PC-9 (cell line): ENCODE results near the gene NUP153. TPM values are rescaled to one million over a fixed set of nuclear protein-coding genes. Genes with fewer than 3 reads are reported as not detected.

ENCODE experiments used
- BruUV-seq: library from RNA; stranded (reverse); fragments of 400-500 nt; replicated peaks from 2 replicates; lab custom pipeline; 2021; lab: Mats Ljungman, UMichigan
- CTCF ChIA-PET: fragments of 300-600 bp; sonication (Branson Sonifier 250); formaldehyde crosslinking; loops from one replicate; lab custom pipeline; 2022; ENCODE audit warnings: antibody characterized with exemption; lab: Charles Lee
- POLR2A ChIA-PET: fragments of 300-600 bp; sonication (Branson Sonifier 250); formaldehyde crosslinking; loops from one replicate; lab custom pipeline; 2022; ENCODE audit warnings: antibody characterized with exemption; ENCODE audit not compliant: unreplicated experiment; lab: Charles Lee
- DNase-seq, 2 experiments: peaks; one replicate each; pipeline versions ENCODE4 v3.0.0 to v3.0.0-alpha.2; 2015 to 2022; ENCODE audit warnings: mixed read lengths in 1 of 2
- H2AFZ ChIP-seq: fragments of 200-600 bp; sonication (generic); 2 replicates; pipeline ENCODE4 v1.8.1; 2017; ENCODE audit warnings: antibody characterized with exemption
- H3F3A ChIP-seq: fragments of 200-600 bp; sonication (generic); 2 replicates; pipeline ENCODE4 v1.8.1; 2017; ENCODE audit warnings: antibody characterized with exemption, mild to moderate bottlenecking, low read depth; ENCODE audit not compliant: insufficient read depth
- H3K27ac ChIP-seq: fragments of 200-600 bp; sonication (generic); 2 replicates; pipeline ENCODE4 v1.6.1; 2016; ENCODE audit warnings: mixed run types
- H3K27me3 ChIP-seq: fragments of 200-600 bp; sonication (generic); 2 replicates; pipeline ENCODE4 v1.6.1; 2016; ENCODE audit warnings: low read depth, mixed run types; ENCODE audit not compliant: insufficient read depth
- H3K36me3 ChIP-seq: fragments of 200-600 bp; sonication (generic); 2 replicates; pipeline ENCODE4 v1.6.1; 2016; ENCODE audit warnings: low read depth, mixed run types
- H3K4me1 ChIP-seq: fragments of 200-600 bp; sonication (generic); replicated peaks from 2 replicates; pipeline ENCODE4 v1.6.1; 2016; ENCODE audit warnings: mixed run types; ENCODE audit not compliant: insufficient read depth
- H3K4me2 ChIP-seq: fragments of 200-600 bp; sonication (generic); 2 replicates; pipeline ENCODE4 v1.6.1; 2017; ENCODE audit warnings: mixed run types
- H3K4me3 ChIP-seq: fragments of 200-600 bp; sonication (generic); 2 replicates; pipeline ENCODE4 v1.6.1; 2016; ENCODE audit warnings: mixed run types
- H3K79me2 ChIP-seq: fragments of 200-600 bp; sonication (generic); 2 replicates; pipeline ENCODE4 v1.6.1; 2017; ENCODE audit warnings: low read depth, mixed run types
- H3K9me2 ChIP-seq: fragments of 200-600 bp; sonication (generic); 2 replicates; pipeline ENCODE4 v1.8.1; 2017; ENCODE audit warnings: mild to moderate bottlenecking; ENCODE audit not compliant: insufficient read depth
- H3K9me3 ChIP-seq: fragments of 200-600 bp; sonication (generic); 2 replicates; pipeline ENCODE4 v1.8.1; 2016; ENCODE audit warnings: low read depth; ENCODE audit not compliant: insufficient read depth
- H4K20me1 ChIP-seq: fragments of 200-600 bp; sonication (generic); 2 replicates; pipeline ENCODE4 v1.8.1; 2017; ENCODE audit not compliant: insufficient read depth
- EZH2 ChIP-seq: fragments of 200-600 bp; sonication (generic); IDR thresholded peaks from 2 replicates; pipeline ENCODE4 v1.8.0; 2017; ENCODE audit warnings: antibody characterized with exemption, low read depth
- intact Hi-C: fragments of 100-400 bp; cut with micrococcal nuclease; formaldehyde crosslinking; loops from one replicate; pipeline ENCODE4 v1.10.0; 2022; ENCODE audit not compliant: unreplicated experiment
- total RNA-seq: library from RNA; stranded (reverse); gene quantifications from 2 replicates; pipeline ENCODE4 v1.2.3, GENCODE V29; 2021
- TF ChIP-seq, protein P1 (sequence below): fragments of 200-600 bp; sonication (generic); conservative IDR thresholded peaks from 2 replicates; pipeline ENCODE4 v1.6.1; 2017; ENCODE audit warnings: mixed run types, antibody characterized with exemption, mild to moderate bottlenecking, moderate library complexity

NUP153 gene
- total RNA-seq, 1 experiment from 2014 or later, result 74.1 TPM

DNA sequence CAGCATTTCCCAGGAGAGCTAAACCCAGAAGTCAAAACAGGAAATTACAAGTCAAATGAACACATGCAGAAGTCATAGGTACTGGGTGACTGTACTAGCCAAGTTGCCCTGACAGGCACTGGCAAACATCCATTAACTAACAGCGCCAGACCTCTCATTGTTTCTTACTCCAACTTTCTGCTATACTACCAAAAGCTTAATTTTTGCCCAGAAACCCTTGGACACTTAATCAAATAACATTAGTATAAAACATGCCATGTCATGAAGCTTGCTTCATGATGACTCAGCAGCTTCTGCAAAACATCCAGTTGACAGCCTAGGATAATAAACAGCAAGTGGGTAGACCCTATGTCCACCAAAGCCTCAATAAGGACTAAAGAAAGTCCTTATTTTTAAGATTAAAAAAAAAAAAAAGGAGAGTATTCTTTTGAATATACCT is 3.5 kb downstream of the NUP153 start:
- Histone ChIP-seq H4K20me1 (peaks cover 59% of the 10 kb centered on the region), H3K27ac (peak overlapping the region; percentile 89), H3K9me2 (no peaks in the 10 kb centered on the region), H2AFZ (no peak overlapping the region), H3F3A (peaks cover 27% of the 10 kb centered on the region), H3K36me3 (no peaks in the 10 kb centered on the region; the same call in 1 of the 2 replicates), H3K9me3 (no peaks in the 10 kb centered on the region), H3K4me1 (peaks cover 24% of the 10 kb centered on the region), H3K27me3 (no peaks in the 10 kb centered on the region), H3K4me2 (peak overlapping the region; percentile 92), H3K79me2 (peaks cover 84% of the 10 kb centered on the region), H3K4me3 (peak overlapping the region; percentile 73)
- TF ChIP-seq EZH2, result no peak
- TF ChIP-seq, protein P1, sequence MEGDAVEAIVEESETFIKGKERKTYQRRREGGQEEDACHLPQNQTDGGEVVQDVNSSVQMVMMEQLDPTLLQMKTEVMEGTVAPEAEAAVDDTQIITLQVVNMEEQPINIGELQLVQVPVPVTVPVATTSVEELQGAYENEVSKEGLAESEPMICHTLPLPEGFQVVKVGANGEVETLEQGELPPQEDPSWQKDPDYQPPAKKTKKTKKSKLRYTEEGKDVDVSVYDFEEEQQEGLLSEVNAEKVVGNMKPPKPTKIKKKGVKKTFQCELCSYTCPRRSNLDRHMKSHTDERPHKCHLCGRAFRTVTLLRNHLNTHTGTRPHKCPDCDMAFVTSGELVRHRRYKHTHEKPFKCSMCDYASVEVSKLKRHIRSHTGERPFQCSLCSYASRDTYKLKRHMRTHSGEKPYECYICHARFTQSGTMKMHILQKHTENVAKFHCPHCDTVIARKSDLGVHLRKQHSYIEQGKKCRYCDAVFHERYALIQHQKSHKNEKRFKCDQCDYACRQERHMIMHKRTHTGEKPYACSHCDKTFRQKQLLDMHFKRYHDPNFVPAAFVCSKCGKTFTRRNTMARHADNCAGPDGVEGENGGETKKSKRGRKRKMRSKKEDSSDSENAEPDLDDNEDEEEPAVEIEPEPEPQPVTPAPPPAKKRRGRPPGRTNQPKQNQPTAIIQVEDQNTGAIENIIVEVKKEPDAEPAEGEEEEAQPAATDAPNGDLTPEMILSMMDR, result no peak
- intact Hi-C loops, result loop anchor here (5.0 kb wide), 1 partner anchor 54 kb away; no protein-coding TSS in a partner anchor
- ChIA-PET CTCF (interaction anchor here (0.7 kb wide), 1 partner anchor 571 kb away, joined by 3 read pairs; no protein-coding TSS in a partner anchor), POLR2A (no interaction called here)
- peak in 1 of 2 experiments; percentile 42 for DNase-seq
- BruUV-seq, result no TSS peak

DNA sequence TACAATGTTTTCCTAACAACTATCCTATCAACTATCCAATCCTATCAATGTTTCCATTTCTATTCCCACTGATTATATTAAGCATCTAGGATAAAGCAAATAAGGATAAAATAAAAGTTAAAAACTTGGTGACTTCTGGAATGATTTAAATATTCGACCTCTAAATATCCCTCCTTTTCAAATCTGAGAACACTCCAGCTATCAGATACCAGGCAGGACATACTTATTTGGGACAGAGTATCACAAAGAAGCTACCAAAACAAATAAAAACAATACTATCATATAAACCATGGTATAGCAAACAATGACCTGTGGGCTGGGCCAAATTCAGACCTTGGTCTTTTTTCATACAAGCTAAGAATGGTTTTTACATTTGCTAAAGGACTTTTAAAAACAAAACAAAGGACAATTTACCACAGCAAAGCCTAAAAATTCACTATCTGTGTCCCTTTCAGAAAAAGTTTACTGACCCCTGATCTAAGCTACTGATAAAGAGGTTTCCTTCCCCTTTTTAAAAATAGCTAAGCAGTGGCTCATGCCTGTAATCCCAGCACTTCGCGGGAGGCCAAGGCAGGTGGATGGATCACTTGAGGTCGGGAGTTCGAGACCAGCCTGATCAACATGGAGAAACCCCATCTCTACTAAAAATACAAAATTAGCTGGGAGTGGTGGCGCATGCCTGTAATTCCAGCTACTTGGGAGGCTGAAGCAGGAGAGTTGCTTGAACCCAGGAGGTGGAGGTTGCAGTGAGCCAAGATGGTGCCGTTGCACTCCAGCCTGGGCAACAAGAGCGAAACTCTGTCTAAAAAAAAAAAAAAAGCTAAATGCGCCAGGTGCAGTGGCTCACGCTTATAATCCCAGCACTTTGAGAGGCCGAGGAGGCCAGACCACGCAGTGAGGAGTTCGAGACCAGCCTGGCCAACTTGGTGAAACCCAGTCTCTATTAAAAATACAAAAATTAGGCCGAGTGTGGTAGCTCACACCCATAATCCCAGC is 6.0 kb downstream of the NUP153 start:
- no peak overlapping the region for H3K4me3 ChIP-seq
- H3K27me3 ChIP-seq, result no peaks in the 10 kb centered on the region
- no peak overlapping the region; the same call in 1 of the 2 replicates for H3K27ac ChIP-seq
- no peak overlapping the region for H3K4me2 ChIP-seq
- H3K79me2 ChIP-seq, result peaks cover 100% of the 10 kb centered on the region
- BruUV-seq, result no TSS peak
- no peaks in the 10 kb centered on the region for H3K9me2 ChIP-seq
- H3K36me3 ChIP-seq, result peaks cover 5% of the 10 kb centered on the region; the same call in 1 of the 2 replicates
- CTCF ChIA-PET, result interaction anchor here (0.7 to 1.8 kb wide), 2 partner anchors 103 to 230 kb away, joined by 6 to 7 read pairs; no protein-coding TSS in a partner anchor
- H4K20me1 ChIP-seq, result peaks cover 79% of the 10 kb centered on the region
- no peaks in the 10 kb centered on the region for H3K9me3 ChIP-seq
- peaks cover 19% of the 10 kb centered on the region for H3F3A ChIP-seq
- no peak for DNase-seq
- H2AFZ ChIP-seq, result no peak overlapping the region
- TF ChIP-seq, protein P1, result no peak
- no peak for TF ChIP-seq EZH2
- POLR2A ChIA-PET, result interaction anchor here (0.7 kb wide), 1 partner anchor 13 kb away, joined by 6 read pairs; no protein-coding TSS in a partner anchor
- intact Hi-C loops, result loop anchor here (5.0 kb wide), 1 partner anchor 57 kb away; no protein-coding TSS in a partner anchor
- peaks cover 18% of the 10 kb centered on the region for H3K4me1 ChIP-seq

DNA sequence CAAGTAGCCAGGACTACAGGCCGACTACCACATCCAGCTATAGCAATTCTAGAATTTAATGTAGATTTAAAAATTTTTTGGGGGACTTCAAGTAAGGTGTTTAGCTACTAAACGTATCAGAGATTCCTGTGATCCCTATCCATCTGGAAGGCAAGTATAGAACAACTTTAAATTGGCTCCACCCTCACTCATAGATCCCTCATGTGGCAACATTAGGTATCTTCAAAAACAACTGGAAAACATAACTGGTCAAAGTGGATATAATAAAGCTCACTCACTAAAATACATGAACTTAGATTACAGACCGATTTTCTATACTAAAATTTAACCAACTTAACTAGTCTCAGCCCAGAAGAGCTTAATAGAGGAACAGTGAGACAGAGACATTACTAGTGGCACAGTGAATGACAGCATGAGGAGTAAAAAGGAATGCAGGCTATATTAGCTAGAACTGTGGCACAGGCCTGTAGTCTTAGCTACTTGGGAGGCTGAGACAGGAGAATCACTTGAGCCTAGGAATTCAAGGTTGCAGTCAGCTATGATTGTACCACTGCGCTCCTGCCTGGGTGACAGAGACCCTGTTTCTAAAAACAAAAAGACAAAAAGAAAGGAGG is 14.7 kb downstream of the NUP153 start:
- no peak overlapping the region for H3K4me2 ChIP-seq
- intact Hi-C loops, result no loop called here
- H3K27ac ChIP-seq, result no peak overlapping the region
- no TSS peak for BruUV-seq
- H4K20me1 ChIP-seq, result peaks cover 92% of the 10 kb centered on the region
- peaks cover 18% of the 10 kb centered on the region; the same call in 1 of the 2 replicates for H3F3A ChIP-seq
- H3K79me2 ChIP-seq, result peaks cover 100% of the 10 kb centered on the region
- H3K4me1 ChIP-seq, result no peaks in the 10 kb centered on the region
- DNase-seq, result no peak
- no peaks in the 10 kb centered on the region for H3K9me2 ChIP-seq
- H3K36me3 ChIP-seq, result peaks cover 19% of the 10 kb centered on the region; the same call in 1 of the 2 replicates
- ChIA-PET CTCF (no interaction called here), POLR2A (no interaction called here)
- no peak overlapping the region for H2AFZ ChIP-seq
- no peaks in the 10 kb centered on the region for H3K27me3 ChIP-seq
- TF ChIP-seq, protein P1, result no peak
- no peak for TF ChIP-seq EZH2
- no peaks in the 10 kb centered on the region for H3K9me3 ChIP-seq
- H3K4me3 ChIP-seq, result no peak overlapping the region
